ENCODE measurements around the gene LMO7. TPM values are rescaled to one million over a fixed set of nuclear protein-coding genes. Genes with fewer than 3 reads are reported as not detected.

LMO7 gene
- total and polyA plus RNA-seq, 2 of the 4 experiments (the other 2 are of a cell fraction) = 266 to 367 TPM

- H4K8ac ChIP-seq (ENCODE audit: low read depth in 2 of 2, low read length in 2 of 2) = no peak overlapping the region; a peak in 1 of 4 replicates
- no peak overlapping the region for H4K91ac ChIP-seq (ENCODE audit: insufficient read depth, low read depth, low read length)
- ATAC-seq (ENCODE audit: low read depth) = no peak
- ChIA-PET POLR2A (ENCODE audit: unreplicated experiment) (no interaction called here), CTCF (no interaction called here)
- DNase-seq = peak; percentile 33
- H2BK20ac ChIP-seq (ENCODE audit: low read depth, low read length) = no peak overlapping the region
- no CpG with 5 or more reads among the region's 4 CpGs for WGBS, 2 experiments (ENCODE audit: extremely low coverage in 2 of 2, insufficient read length in 1 of 2)
- no peak overlapping the region for H2BK120ac ChIP-seq (ENCODE audit: low read depth, low read length)
- H3K4ac ChIP-seq (ENCODE audit: low read depth, low read length) = no peak overlapping the region
- no peak overlapping the region for H3K4me2 ChIP-seq (ENCODE audit: low read depth, low read length)
- H3K9me1 ChIP-seq (ENCODE audit: insufficient read depth, low read length) = 0 out of 2 replicates have a peak, but pooled peaks cover 10% of the 10 kb centered on the region
- H3K27ac ChIP-seq (ENCODE audit: insufficient read depth, low read length) = no peak overlapping the region
- H2BK15ac ChIP-seq (ENCODE audit: low read depth, low read length) = no peak overlapping the region
- H4K5ac ChIP-seq (ENCODE audit: low read depth, low read length) = peak overlapping the region; percentile 47; the same call in 1 of the 2 replicates
- H3K18ac ChIP-seq (ENCODE audit: low read depth, low read length) = no peak overlapping the region
- no TSS peak for BruUV-seq (replicated peaks)
- peaks cover 22% of the 10 kb centered on the region for H3K36me3 ChIP-seq (ENCODE audit: control insufficient read depth, insufficient read depth, low read length)
- peaks cover 37 to 69% of the 10 kb centered on the region in 2 experiments; a peak in 3 of 4 replicates for H3K79me1 ChIP-seq (ENCODE audit: low read depth in 1 of 2, low read length in 2 of 2)
- H3K4me3 ChIP-seq (ENCODE audit: insufficient read depth, low read depth, low read length) = no peak overlapping the region
- no peak overlapping the region for H3K9ac ChIP-seq (ENCODE audit: low read depth, low read length)
- no peak overlapping the region for H3K14ac ChIP-seq (replicated peaks; ENCODE audit: low read depth, low read length)
- peaks cover 27% of the 10 kb centered on the region; the same call in 1 of the 2 replicates for H4K20me1 ChIP-seq (ENCODE audit: insufficient read depth, low read length)
- dilution Hi-C loops (cut with HindIII; ENCODE audit: low sequenced_read_pairs, unreplicated experiment) (no loop called here), in situ Hi-C loops (cut with MboI; ENCODE audit: low sequenced_read_pairs) (loop anchor here (25.0 kb wide), 1 partner anchor 242 kb away; no protein-coding TSS in a partner anchor), intact Hi-C loops (cut with micrococcal nuclease) (no loop called here)
- H3K9me3 ChIP-seq (ENCODE audit: control insufficient read depth, insufficient read depth, low read length) = no peaks in the 10 kb centered on the region
- H2AK5ac ChIP-seq (ENCODE audit: low read depth, low read length) = no peak overlapping the region
- H3K23ac ChIP-seq (ENCODE audit: low read depth, low read length) = no peak overlapping the region
- no peaks in the 10 kb centered on the region for H3K27me3 ChIP-seq (ENCODE audit: control insufficient read depth, insufficient read depth, low read length)
- peaks cover 10% of the 10 kb centered on the region for H3K4me1 ChIP-seq (ENCODE audit: control insufficient read depth, insufficient read depth, low read length)
- peak overlapping the region; percentile 9 for H2BK5ac ChIP-seq (ENCODE audit: low read depth, low read length, poor library complexity, severe bottlenecking)
- H2AFZ ChIP-seq (replicated peaks; ENCODE audit: low read length, poor library complexity) = no peak overlapping the region
- no peak for TF ChIP-seq NFE2L2 (IDR thresholded peaks at IDR 0.05; ENCODE audit: low read depth, low read length)
- TF ChIP-seq POLR2A (IDR thresholded peaks at IDR 0.05; ENCODE audit: low read depth, low read length) = no peak
- no peak for TF ChIP-seq FOS (IDR thresholded peaks at IDR 0.05; ENCODE audit: low read depth, low read length)
- TF ChIP-seq, protein P1, sequence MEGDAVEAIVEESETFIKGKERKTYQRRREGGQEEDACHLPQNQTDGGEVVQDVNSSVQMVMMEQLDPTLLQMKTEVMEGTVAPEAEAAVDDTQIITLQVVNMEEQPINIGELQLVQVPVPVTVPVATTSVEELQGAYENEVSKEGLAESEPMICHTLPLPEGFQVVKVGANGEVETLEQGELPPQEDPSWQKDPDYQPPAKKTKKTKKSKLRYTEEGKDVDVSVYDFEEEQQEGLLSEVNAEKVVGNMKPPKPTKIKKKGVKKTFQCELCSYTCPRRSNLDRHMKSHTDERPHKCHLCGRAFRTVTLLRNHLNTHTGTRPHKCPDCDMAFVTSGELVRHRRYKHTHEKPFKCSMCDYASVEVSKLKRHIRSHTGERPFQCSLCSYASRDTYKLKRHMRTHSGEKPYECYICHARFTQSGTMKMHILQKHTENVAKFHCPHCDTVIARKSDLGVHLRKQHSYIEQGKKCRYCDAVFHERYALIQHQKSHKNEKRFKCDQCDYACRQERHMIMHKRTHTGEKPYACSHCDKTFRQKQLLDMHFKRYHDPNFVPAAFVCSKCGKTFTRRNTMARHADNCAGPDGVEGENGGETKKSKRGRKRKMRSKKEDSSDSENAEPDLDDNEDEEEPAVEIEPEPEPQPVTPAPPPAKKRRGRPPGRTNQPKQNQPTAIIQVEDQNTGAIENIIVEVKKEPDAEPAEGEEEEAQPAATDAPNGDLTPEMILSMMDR (conservative IDR thresholded peaks at IDR 0.05; ENCODE audit: low read depth, low read length) = no peak
- TF ChIP-seq RAD21 (IDR thresholded peaks at IDR 0.05; ENCODE audit: low read length) = no peak
- no peak for TF ChIP-seq MAFK (IDR thresholded peaks at IDR 0.05; ENCODE audit: low read depth, low read length)
- TF ChIP-seq, protein P2, sequence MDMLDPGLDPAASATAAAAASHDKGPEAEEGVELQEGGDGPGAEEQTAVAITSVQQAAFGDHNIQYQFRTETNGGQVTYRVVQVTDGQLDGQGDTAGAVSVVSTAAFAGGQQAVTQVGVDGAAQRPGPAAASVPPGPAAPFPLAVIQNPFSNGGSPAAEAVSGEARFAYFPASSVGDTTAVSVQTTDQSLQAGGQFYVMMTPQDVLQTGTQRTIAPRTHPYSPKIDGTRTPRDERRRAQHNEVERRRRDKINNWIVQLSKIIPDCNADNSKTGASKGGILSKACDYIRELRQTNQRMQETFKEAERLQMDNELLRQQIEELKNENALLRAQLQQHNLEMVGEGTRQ (IDR thresholded peaks at IDR 0.05; ENCODE audit: low read depth, low read length) = no peak
- no peak for TF ChIP-seq RCOR1 (IDR thresholded peaks at IDR 0.05; ENCODE audit: insufficient replicate concordance, low read length)
- no peak for TF ChIP-seq SMC3 (IDR thresholded peaks at IDR 0.05; ENCODE audit: low read depth, low read length)
- no peak for TF ChIP-seq CEBPB (IDR thresholded peaks at IDR 0.05; ENCODE audit: low read depth, low read length)
- TF ChIP-seq MXI1 (IDR thresholded peaks at IDR 0.05; ENCODE audit: borderline replicate concordance, low read depth, low read length) = no peak
- TF ChIP-seq MAZ (IDR thresholded peaks at IDR 0.05; ENCODE audit: borderline replicate concordance, low read depth, low read length) = no peak
- no peak for TF ChIP-seq ELK1 (IDR thresholded peaks at IDR 0.05; ENCODE audit: borderline replicate concordance, low read depth, low read length)
- no peak for TF ChIP-seq CHD1 (IDR thresholded peaks at IDR 0.05; ENCODE audit: low read depth, low read length)
- TF ChIP-seq RFX5 (IDR thresholded peaks at IDR 0.05; ENCODE audit: low read depth, low read length) = no peak
- TF ChIP-seq BHLHE40 (IDR thresholded peaks at IDR 0.05; ENCODE audit: low read depth, low read length) = no peak
- no peak overlapping the region for H2AK9ac ChIP-seq (replicated peaks; ENCODE audit: low read depth, low read length, poor library complexity)
- H3K56ac ChIP-seq (ENCODE audit: extremely low read depth, insufficient read depth, low read length) = no peak overlapping the region
Measured at GRCh38 chr13:75804605-75805004, 168.5 kb downstream of the LMO7 start.
